HepG2 (cell line): ENCODE measurements around the gene CISTR. TPM values are rescaled to one million over a fixed set of nuclear protein-coding genes. Genes with fewer than 3 reads are reported as not detected.

ENCODE experiments used
- ATF1 ChIP-seq: IDR thresholded peaks from 2 replicates; pipeline ENCODE4 v1.6.1; 2016; ENCODE audit warnings: mild to moderate bottlenecking, control low read depth
- ETV5 ChIP-seq: IDR thresholded peaks from 2 replicates; pipeline ENCODE4 v1.6.1; 2018; ENCODE audit warnings: missing biosample characterization, missing genetic modification reagents, inconsistent platforms, borderline replicate concordance
- KDM4B ChIP-seq: sonication (generic); formaldehyde crosslinking; IDR thresholded peaks from 2 replicates; pipeline ENCODE4 v1.4.0; 2020; ENCODE audit warnings: missing genetic modification reagents
- KMT2A ChIP-seq: sonication (generic); formaldehyde crosslinking; IDR thresholded peaks from 2 replicates; pipeline ENCODE4 v1.4.0; 2020; ENCODE audit warnings: missing genetic modification reagents
- ONECUT2 ChIP-seq: sonication (generic); formaldehyde crosslinking; IDR thresholded peaks from 2 replicates; pipeline ENCODE4 v1.4.0; 2020; ENCODE audit warnings: missing genetic modification reagents
- PCBP2 ChIP-seq: fragments of 200-400 bp; formaldehyde crosslinking; optimal IDR thresholded peaks from 2 replicates; pipeline ENCODE3; 2018; ENCODE audit warnings: low read length, low read depth; ENCODE audit not compliant: poor library complexity, severe bottlenecking
- RFX3 ChIP-seq: IDR thresholded peaks from 2 replicates; pipeline ENCODE4 v1.6.1; 2016; ENCODE audit warnings: missing biosample characterization, missing genetic modification reagents
- STAG1 ChIP-seq: sonication (generic); formaldehyde crosslinking; IDR thresholded peaks from 2 replicates; pipeline ENCODE4 v1.4.0; 2020; ENCODE audit warnings: missing genetic modification reagents
- XRCC5 ChIP-seq: fragments of 200-400 bp; formaldehyde crosslinking; optimal IDR thresholded peaks from 2 replicates; pipeline ENCODE3; 2017; ENCODE audit warnings: mild to moderate bottlenecking, low read length
- ZC3H13 ChIP-seq: sonication (generic); formaldehyde crosslinking; IDR thresholded peaks from 2 replicates; pipeline ENCODE4 v1.8.1; 2023; ENCODE audit warnings: mild to moderate bottlenecking, missing genetic modification reagents, moderate library complexity
- ZMYM4 ChIP-seq: sonication (generic); formaldehyde crosslinking; IDR thresholded peaks from 2 replicates; pipeline ENCODE4 v1.8.1; 2023; ENCODE audit warnings: mild to moderate bottlenecking, missing genetic modification reagents
- ZNF230 ChIP-seq: sonication (generic); formaldehyde crosslinking; IDR thresholded peaks from 2 replicates; pipeline ENCODE4 v1.4.0; 2020; ENCODE audit warnings: mild to moderate bottlenecking, missing genetic modification reagents
- polyA plus RNA-seq, 8 experiments: library from polyadenylated mRNA; depleted of rRNA in 3 of 8; stranded (reverse) in 7 of 8; unstranded in 1 of 8; fragments of >200 nt; fragmentation: Illumina TruSeq in 4 of 8; extraction: Trizol in 4 of 8; gene quantifications; 2 replicates each; pipeline versions ENCODE4 v1.2.1 to v1.2.3, GENCODE V29; 2011 to 2016; ENCODE audit warnings: low read depth in 4 of 8, missing spikeins in 1 of 8, mixed read lengths in 1 of 8; ENCODE audit not compliant: insufficient read depth in 1 of 8
- total RNA-seq, 5 experiments: library from RNA; depleted of rRNA; stranded (reverse); fragments of >200 nt; fragmentation: Illumina TruSeq; extraction: Trizol; gene quantifications; 2 replicates each; pipeline ENCODE4 v1.2.3, GENCODE V29; 2016; ENCODE audit warnings: low read depth in 1 of 5
- TF ChIP-seq, protein P1 (sequence below): sonication (generic); formaldehyde crosslinking; conservative IDR thresholded peaks from 2 replicates; pipeline ENCODE4 v1.4.0; 2020; ENCODE audit warnings: mild to moderate bottlenecking, missing genetic modification reagents, moderate library complexity
- TF ChIP-seq, protein P2 (sequence below): sonication (generic); formaldehyde crosslinking; IDR thresholded peaks from 2 replicates; pipeline ENCODE4 v1.4.0; 2020; ENCODE audit warnings: low read depth, mild to moderate bottlenecking, missing genetic modification reagents
- TF ChIP-seq, protein P3 (sequence below): sonication (generic); formaldehyde crosslinking; IDR thresholded peaks from 2 replicates; pipeline ENCODE4 v1.5.0; 2020; ENCODE audit warnings: mild to moderate bottlenecking, missing genetic modification reagents, moderate library complexity
- TF ChIP-seq, protein P4 (sequence below): sonication (generic); formaldehyde crosslinking; IDR thresholded peaks from 2 replicates; pipeline ENCODE4 v1.8.1; 2023; ENCODE audit warnings: mild to moderate bottlenecking, missing genetic modification reagents

CISTR gene
- total and polyA plus RNA-seq, 2 of the 13 experiments (the other 11 are each of a cell fraction or from before 2014, with no cell fraction given), result not detected

DNA sequence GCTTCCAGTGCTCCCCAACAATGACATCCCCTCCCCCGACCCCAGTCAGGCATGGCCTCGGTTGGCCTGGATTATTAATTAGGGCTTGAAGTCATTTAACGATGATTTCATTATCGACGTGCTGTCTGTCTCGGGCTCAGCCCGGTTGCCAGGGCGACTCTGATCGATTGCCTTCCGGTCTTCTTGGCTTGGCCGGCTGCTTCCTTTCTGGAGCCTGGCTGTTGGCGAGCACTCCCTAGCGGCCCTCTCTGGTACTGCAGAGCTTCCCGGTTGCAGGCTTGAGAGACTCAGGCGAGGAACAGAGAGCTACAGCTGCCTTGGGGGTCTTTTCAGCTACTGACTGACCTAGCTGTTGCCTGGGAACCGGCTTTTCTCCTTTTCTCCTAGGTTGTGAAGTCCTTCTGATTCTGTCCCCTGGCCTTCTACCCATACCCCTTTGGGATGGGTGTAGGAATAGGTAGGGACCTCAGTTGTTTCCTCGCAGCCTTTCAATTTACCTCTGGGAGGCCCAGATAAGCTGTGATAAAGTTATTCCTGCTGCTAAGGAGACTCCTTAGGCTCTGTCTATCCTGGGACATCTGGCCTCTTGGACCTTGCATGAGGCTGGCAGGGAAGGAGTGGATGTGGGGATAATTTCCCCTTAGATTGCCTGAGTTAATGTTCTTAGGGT is 5.5 kb upstream of the CISTR start (continued):
- TF ChIP-seq, protein P1, sequence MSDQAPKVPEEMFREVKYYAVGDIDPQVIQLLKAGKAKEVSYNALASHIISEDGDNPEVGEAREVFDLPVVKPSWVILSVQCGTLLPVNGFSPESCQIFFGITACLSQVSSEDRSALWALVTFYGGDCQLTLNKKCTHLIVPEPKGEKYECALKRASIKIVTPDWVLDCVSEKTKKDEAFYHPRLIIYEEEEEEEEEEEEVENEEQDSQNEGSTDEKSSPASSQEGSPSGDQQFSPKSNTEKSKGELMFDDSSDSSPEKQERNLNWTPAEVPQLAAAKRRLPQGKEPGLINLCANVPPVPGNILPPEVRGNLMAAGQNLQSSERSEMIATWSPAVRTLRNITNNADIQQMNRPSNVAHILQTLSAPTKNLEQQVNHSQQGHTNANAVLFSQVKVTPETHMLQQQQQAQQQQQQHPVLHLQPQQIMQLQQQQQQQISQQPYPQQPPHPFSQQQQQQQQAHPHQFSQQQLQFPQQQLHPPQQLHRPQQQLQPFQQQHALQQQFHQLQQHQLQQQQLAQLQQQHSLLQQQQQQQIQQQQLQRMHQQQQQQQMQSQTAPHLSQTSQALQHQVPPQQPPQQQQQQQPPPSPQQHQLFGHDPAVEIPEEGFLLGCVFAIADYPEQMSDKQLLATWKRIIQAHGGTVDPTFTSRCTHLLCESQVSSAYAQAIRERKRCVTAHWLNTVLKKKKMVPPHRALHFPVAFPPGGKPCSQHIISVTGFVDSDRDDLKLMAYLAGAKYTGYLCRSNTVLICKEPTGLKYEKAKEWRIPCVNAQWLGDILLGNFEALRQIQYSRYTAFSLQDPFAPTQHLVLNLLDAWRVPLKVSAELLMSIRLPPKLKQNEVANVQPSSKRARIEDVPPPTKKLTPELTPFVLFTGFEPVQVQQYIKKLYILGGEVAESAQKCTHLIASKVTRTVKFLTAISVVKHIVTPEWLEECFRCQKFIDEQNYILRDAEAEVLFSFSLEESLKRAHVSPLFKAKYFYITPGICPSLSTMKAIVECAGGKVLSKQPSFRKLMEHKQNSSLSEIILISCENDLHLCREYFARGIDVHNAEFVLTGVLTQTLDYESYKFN (CRISPR knock-in tag), result peak; percentile 27; the same call in 1 of the 2 replicates
- TF ChIP-seq KDM4B (CRISPR knock-in tag), result no peak
- TF ChIP-seq ETV5, result peak; percentile 91
- TF ChIP-seq ZMYM4, result 0 out of 2 replicates have a peak, but pooled peaks have one; percentile 12
- no peak for TF ChIP-seq ZC3H13
- TF ChIP-seq, protein P2, sequence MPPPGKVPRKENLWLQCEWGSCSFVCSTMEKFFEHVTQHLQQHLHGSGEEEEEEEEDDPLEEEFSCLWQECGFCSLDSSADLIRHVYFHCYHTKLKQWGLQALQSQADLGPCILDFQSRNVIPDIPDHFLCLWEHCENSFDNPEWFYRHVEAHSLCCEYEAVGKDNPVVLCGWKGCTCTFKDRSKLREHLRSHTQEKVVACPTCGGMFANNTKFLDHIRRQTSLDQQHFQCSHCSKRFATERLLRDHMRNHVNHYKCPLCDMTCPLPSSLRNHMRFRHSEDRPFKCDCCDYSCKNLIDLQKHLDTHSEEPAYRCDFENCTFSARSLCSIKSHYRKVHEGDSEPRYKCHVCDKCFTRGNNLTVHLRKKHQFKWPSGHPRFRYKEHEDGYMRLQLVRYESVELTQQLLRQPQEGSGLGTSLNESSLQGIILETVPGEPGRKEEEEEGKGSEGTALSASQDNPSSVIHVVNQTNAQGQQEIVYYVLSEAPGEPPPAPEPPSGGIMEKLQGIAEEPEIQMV (CRISPR knock-in tag), result no peak
- TF ChIP-seq PCBP2, result no peak
- TF ChIP-seq, protein P3, sequence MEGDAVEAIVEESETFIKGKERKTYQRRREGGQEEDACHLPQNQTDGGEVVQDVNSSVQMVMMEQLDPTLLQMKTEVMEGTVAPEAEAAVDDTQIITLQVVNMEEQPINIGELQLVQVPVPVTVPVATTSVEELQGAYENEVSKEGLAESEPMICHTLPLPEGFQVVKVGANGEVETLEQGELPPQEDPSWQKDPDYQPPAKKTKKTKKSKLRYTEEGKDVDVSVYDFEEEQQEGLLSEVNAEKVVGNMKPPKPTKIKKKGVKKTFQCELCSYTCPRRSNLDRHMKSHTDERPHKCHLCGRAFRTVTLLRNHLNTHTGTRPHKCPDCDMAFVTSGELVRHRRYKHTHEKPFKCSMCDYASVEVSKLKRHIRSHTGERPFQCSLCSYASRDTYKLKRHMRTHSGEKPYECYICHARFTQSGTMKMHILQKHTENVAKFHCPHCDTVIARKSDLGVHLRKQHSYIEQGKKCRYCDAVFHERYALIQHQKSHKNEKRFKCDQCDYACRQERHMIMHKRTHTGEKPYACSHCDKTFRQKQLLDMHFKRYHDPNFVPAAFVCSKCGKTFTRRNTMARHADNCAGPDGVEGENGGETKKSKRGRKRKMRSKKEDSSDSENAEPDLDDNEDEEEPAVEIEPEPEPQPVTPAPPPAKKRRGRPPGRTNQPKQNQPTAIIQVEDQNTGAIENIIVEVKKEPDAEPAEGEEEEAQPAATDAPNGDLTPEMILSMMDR (CRISPR knock-in tag), result peak; percentile 79
- peak; percentile 90 for TF ChIP-seq ONECUT2
- TF ChIP-seq ATF1 (CRISPR knock-in tag), result no peak
- TF ChIP-seq, protein P4, sequence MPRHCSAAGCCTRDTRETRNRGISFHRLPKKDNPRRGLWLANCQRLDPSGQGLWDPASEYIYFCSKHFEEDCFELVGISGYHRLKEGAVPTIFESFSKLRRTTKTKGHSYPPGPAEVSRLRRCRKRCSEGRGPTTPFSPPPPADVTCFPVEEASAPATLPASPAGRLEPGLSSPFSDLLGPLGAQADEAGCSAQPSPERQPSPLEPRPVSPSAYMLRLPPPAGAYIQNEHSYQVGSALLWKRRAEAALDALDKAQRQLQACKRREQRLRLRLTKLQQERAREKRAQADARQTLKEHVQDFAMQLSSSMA (CRISPR knock-in tag), result 0 out of 2 replicates have a peak, but pooled peaks have one; percentile 20
- TF ChIP-seq XRCC5, result peak; percentile 69
- TF ChIP-seq STAG1, result peak; percentile 52
- peak; percentile 82 for TF ChIP-seq RFX3 (CRISPR knock-in tag)
- 0 out of 2 replicates have a peak, but pooled peaks have one; percentile 53 for TF ChIP-seq ZNF230
- no peak for TF ChIP-seq KMT2A (CRISPR knock-in tag)
